RKO (cell line): Measurements from ENCODE around the gene PEX26.
"Not testable (repeated sequence)": the region's sequence is repeated elsewhere in the genome, so short reads cannot be mapped to it uniquely, and the experiment has no call there.

Source experiments
- DNase-seq: peaks from one replicate; pipeline ENCODE4 v3.0.0-alpha.2; 2016; ENCODE audit warnings: low spot score

Gene PEX26

GRCh38 chr22:18119409-18120110 is 41.8 kb downstream of the PEX26 start:
- no peak for DNase-seq

GRCh38 chr22:18120857-18121256 is 43.1 kb downstream of the PEX26 start:
- no peak for DNase-seq

GRCh38 chr22:18121506-18121905 is 43.7 kb downstream of the PEX26 start:
- no peak for DNase-seq

- no peak for DNase-seq
These were observed 44.3 kb downstream of the PEX26 start for GRCh38 chr22:18121954-18122554.

GRCh38 chr22:18123476-18124025 is 45.8 kb downstream of the PEX26 start:
- DNase-seq = not testable (repeated sequence)

GRCh38 chr22:18126606-18127005 is 48.8 kb downstream of the PEX26 start:
- DNase-seq = no peak

- DNase-seq = no peak
These were observed 52.2 kb downstream of the PEX26 start for GRCh38 chr22:18130018-18130417.

- no peak for DNase-seq
These were observed 53.1 kb downstream of the PEX26 start for GRCh38 chr22:18130699-18131429.

- no peak for DNase-seq
These were observed 55.7 kb downstream of the PEX26 start for GRCh38 chr22:18133452-18133851.

GRCh38 chr22:18136563-18137320 is 59.0 kb downstream of the PEX26 start:
- no peak for DNase-seq

- not testable (repeated sequence) for DNase-seq
These were observed 63.2 kb downstream of the PEX26 start for GRCh38 chr22:18141004-18141403.

GRCh38 chr22:18144105-18144504 is 66.3 kb downstream of the PEX26 start:
- DNase-seq = no peak

GRCh38 chr22:18145676-18146388 is 68.0 kb downstream of the PEX26 start:
- DNase-seq = no peak

GRCh38 chr22:18146389-18146753 is 68.6 kb downstream of the PEX26 start:
- DNase-seq = no peak

- DNase-seq = no peak
These were observed 70.0 kb downstream of the PEX26 start for GRCh38 chr22:18147791-18148190.

- DNase-seq = no peak
These were observed 70.6 kb downstream of the PEX26 start for GRCh38 chr22:18148293-18148965.

- DNase-seq = no peak
These were observed 74.7 kb downstream of the PEX26 start for GRCh38 chr22:18152519-18152918.

GRCh38 chr22:18154821-18155390 is 77.1 kb downstream of the PEX26 start:
- no peak for DNase-seq
